ENCODE measurements around the gene PARD3.
"Not testable (repeated sequence)": the region's sequence is repeated elsewhere in the genome, so short reads cannot be mapped to it uniquely, and the experiment has no call there.

The PARD3 gene

DNA sequence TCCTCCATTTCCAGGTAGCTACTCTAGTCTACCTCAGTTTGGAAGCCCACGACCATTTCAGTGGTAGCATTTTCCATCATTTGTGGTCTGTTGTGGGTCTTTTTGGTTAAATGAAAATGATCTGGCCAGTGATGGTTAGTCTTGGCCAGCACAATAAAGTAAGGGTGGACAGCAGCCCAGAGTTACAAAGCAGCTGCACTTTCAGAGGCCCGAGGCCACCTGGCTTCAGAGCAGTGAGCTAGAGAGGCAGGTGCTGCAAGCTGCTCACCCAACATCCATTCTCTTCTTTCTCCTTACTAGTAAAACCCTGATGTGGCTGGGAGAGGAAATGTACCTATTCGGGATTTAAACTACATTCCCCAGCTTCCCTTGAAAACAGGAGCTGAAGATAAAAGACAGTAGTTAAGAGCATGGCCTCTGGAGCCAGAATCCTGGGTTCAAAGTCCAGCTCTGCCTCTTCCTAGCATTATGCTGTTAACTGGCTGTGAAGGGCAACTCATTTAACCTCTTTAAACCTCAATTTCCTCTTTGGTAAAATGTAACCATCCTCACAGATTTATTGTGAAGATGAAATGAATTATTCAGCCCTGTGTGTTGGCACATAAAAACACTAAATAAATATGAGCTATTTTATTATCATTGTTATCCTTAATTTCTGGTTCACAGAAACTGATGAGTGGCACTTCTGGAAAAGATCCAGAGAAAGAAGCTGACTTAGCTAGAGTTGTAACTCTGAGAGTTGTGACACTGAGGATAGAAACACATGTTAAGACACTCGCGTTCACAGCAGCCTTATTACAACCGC is 517.4 kb downstream of the PARD3 start:
- no peak for DNase-seq (ENCODE audit: low spot score)

DNA sequence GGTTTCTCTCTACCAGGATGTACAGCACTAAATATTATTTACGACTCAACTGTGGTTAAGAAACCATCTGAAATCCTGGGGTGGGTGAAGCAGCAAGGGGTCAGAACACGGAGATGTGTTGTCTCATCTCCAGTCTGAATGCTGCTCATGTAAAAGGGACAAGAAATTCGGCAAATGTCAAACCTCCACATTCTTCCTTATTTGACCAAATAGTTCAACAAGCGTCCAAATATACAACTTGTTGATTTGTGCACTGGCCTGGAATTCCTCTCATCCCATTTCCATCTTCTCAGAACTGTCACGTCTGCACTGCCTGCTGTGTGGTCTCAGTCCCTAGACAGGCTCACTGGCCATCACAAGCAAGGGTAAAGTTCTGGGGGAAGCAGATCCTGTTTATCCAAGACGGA is 520.0 kb downstream of the PARD3 start:
- no peak for DNase-seq (ENCODE audit: low spot score)

DNA sequence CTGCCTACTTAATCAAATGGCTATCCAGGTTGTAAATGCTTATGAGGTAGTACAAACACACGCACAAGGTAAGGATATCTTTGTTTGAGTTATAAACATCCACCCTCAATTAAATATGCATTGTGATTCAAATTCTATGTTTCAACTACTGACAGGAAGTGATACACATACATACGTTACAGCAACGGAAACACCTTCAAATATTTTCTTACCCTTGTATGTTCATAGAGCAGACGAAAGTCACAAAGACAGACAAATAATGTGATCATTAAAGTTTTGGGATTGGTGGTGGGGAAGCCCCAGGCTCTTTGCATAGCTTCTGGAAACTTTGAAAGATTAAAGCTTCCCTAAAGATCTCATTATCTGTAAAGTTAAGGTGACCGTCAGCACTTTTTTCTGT is 521.0 kb downstream of the PARD3 start:
- DNase-seq (ENCODE audit: low spot score): no peak

DNA sequence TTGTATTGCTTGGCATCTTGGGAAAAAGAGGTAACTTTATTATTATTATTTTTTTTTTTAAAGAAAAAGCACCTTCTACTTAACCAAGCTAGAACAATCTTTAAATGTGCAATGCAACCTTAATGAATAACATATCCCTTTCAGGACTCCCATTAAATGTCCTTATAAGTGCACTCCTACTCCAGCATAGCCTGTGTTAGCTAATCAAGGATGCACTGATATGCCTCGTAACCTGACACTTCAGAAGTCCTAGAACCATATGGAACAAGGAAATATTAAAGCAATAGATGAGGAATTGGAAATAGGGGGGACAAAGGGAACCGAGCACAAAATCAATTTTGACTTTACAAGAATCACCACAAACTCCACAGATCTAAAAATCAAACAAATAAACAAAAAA is 522.4 kb downstream of the PARD3 start:
- DNase-seq (ENCODE audit: low spot score): no peak

DNA sequence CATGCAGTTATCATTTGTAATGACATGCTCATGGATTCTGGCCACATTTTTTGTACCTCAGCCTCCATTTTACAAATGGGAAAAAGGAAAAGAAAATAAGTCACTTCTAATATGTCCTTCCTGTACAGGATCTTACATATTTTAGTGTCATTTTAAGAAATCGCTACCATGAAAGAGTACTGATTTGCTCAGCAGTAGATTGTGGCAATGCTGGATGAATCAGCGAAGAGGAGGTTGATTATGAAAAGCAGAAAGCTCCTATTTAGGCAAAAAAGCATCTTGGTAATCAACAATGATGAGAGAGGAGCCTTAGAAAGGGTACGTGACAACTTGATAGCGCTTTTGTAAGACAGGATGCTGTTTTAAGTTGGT is 522.9 kb downstream of the PARD3 start:
- DNase-seq (ENCODE audit: low spot score): no peak

DNA sequence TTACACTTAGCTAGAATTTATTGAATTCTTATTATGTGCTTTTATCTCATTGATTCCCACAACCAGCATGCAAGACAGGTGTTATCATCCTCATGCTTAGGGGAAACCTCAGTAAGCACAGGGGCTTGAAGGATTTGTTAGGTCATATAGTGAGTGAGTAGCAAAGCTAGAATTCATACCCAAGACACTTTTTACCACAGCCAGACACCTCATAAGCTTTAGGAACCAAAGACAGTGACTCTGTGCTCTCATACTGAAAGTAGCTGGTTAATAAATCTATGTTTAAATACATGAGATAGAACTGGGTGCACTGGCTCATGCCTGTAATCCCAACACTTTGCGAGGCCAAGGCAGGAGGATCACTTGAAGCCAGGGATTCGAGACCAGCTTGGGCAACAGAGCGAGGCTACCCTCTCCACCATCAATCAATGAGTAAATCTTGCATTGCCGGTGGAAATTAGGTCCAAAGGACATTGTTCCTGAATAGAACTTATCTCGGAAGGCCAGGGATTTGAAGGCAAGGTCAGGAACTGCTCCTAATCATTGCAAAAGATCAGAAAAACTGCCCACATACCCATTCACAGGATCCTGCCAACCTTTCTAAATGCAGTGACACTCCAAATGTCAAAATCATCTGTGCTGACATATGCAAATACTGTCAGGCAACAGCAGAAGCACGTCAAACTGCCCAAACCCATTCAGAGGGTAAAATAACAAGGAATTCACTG is 523.5 kb downstream of the PARD3 start:
- no peak for DNase-seq (ENCODE audit: low spot score)

DNA sequence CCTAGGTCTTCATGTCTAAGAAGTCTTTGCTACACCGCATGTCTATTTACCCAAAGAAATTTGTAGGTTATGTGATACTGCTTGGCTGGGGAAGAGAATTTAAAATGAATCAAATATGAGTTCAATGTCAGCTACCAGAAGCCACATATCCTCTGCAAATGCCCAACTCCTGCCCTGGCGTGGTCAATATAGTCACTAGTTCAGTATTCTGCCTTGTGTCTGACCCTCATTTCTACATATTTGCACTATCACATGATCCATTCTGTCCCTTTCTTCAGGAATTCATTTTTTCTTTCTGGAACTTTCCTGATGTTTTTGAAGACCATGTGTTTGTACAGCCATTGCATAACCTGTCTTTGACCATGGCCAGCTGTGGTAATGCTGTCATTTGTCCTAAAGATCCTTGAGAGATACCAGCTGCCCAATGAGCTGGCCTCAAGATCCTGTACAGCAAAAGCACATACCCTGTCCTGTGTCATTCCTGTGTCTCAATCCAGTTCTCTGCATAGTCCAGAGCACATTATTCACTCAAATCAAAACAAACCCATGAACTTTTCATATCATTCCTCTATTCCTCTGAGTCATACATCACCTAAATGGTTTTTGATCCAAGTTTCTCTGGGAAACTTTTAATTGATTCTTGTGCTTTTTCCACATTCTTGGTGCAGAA is 524.5 kb downstream of the PARD3 start:
- no peak for DNase-seq (ENCODE audit: low spot score)

DNA sequence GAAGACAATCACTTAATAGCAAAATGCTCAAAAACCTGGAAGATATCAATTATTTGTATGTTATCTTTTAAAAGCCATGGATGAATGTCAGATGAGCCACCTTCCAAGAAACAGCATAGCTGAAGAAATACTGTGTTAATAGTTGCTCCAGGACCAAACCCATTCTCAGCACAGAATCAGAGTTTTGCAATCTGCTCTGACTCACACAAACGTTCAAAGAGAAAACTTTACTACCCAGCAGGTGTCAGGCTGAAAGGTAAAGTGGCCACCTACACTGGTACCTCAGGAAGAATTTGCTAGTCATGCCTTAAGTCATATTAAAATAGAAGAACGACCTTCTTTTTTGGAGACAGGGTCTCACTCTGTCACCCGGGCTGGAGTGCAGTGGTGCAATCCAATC is 526.5 kb downstream of the PARD3 start:
- no peak for DNase-seq (ENCODE audit: low spot score)

DNA sequence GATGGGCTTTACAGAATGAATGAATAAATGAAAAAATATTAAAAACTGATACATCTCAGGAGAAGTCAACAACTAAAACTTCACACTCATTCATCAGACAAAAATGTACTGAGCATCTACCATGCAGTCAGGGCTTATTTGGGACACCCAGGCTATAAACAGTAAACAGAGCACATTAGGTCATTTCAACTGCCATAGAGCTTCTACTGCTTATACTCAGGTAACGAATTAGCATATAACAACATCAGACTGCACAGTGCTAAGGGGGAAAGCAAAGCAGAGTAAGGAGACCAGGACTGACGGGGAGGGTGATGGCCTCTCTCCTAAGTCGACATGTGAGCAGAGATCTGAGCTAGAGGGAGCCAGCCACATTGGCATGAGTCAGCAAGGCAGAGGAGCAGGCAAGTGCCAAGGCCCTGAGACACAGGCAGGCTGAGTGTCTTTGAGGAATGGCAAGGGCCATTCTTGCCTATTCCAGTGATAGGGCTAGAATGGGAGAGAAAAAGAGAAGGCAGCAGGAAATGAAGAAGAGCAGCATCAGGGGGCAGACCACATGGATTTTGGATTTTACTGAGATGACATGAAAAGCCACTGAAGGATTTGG is 528.9 kb downstream of the PARD3 start:
- DNase-seq (ENCODE audit: low spot score): no peak

DNA sequence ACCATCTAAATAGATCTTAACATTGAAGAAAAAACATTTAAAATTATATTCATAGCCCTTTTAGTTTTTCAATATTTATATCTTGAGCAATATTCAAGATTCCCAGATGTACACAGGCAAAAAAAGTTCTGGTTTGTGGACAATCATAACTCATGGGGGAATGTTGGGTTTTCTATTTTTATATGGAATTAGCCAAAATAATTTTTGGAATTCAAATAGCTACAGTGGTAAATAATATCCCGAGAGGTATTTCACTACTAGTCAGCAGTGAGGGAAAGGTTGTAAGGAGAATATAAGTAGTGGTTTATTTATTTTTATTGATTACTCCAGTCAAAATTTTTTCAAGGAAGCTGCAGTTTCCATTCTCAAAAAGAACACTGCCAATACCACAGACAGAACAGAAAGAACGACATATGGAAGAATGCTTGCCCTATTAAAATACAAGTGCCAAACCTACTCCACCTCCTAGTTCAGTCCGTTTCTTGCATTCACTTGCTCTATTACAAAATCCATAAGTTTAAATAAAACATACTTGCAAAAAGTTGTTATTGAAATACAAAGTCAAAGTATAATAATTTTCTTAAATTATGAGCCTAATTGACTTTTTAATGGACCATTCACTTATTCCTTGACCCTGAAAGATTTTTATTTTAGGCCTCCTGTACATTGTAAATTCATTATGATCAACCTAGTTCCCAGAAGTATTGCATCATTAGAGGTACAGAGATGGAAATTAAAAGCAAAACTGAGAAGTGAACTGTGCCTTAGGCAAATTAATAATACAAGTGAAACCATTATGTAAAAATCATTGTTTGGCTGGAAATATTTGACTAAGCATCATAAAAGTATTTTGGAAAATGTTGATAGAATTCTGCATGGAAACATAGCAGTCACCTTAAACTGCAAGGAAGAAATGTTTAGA is 533.2 kb downstream of the PARD3 start:
- DNase-seq (ENCODE audit: low spot score): no peak

DNA sequence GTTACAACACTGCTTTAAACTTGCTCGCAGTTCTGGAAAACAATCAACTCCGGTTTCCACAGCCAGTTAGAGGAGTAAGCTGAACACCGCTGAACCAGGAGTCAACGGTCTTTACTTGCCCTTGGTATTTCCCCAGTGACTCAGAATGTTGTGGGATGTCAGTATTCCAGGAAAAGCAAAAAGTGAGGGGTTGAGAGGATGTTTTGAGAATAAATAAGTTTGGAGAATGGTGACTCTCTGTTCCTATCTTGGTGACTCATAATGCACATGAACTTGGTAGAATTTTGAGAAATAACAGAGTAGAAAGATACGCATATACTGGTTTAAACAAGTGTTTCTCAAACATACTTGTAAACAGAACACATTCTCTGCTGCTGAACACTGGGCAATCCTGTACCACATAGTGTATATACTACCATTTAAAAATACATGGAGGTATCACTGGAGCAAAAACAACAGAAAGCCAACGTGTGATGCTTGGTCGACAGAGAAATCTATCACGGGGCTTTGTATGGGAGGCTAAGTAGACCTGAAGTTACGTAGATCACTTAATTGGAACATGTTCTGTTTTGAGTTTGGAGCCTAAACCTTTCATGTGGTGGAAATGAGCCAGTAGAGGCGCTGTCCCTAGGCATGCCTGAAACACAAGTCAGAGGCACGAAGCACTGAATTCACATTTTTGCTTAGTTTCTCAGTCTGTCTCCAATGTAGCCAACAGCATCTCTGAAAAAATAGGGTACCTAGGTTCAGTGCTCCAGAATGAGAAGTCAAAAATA is 534.3 kb downstream of the PARD3 start:
- no peak for DNase-seq (ENCODE audit: low spot score)

DNA sequence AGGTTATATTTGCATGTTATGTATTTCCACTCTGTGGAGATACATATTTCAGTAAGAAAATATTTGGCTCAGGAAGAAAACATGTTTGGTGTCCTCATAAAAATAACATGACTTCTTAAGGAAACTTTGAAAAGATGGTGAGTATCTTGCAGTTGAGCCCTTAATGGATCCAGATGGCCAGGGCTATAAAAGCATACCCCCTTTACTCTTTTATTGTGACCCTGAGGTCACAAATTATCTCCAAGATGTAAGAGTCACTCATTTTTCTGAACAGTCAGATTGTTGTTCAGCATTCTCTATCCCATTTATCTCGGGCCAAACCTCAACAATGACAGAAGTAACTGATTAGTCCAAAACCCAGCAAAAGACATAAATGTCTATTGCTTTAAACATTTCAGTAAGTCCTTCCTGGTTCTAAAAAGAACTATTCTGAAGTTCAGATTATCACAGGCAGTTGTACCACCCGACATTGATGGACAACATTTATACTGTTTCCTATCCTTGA is 539.4 kb downstream of the PARD3 start:
- DNase-seq (ENCODE audit: low spot score): no peak

DNA sequence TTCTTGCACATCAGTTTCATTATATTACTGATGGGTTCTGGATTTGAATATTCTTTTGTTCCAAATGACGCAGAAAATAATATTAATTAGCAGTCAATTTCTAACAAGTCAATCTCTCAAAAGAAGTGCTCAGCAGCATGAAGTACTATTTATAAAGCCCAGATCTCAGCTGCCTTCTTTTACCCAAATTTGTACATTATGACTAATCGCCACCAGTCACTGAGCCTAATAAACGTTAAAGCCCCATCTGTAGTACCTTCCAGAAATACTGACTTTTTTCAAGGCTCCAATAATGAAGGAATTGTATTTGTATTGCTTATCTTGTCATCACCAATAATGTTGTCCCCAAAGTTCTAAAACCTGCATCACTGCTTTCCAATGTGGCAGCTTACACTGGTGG is 540.2 kb downstream of the PARD3 start:
- no peak for DNase-seq (ENCODE audit: low spot score)

DNA sequence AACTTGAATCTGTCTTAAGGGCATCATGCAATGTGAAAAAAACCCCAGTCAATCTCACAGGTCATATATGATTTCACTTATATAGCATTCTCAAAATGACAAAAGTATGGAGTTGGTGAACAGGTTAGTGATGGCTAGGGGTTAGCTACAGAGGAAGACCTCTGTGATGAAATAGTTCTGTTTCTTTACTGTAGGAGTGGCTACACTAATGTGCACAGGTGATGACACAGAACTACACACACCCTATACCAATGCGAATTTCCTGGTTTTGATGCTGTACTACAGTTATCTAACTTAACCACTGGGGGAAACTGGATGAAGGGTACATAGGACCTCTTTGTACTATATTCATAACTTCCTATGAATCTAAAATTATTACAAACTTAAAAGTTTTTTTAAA is 541.8 kb downstream of the PARD3 start:
- DNase-seq (ENCODE audit: low spot score): no peak

DNA sequence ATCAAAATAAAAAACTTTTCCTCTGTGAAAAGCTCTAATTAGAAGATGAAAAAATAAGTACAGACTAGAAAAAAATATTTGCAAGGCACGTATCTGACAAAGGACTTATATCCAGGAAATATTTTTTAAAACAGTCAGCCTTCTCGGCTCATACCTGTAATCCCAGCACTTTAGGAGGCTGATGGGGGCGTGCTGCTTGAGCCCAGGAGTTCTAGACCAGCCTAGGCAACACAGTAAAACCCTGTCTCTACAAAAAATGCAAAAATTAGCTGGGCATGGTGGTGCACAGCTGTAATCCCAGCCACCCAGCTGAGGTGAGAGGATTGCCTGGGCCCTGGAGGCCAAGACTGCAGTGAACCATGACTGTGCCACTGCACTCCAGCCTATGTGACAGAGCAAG is 542.8 kb downstream of the PARD3 start:
- DNase-seq (ENCODE audit: low spot score): no peak

DNA sequence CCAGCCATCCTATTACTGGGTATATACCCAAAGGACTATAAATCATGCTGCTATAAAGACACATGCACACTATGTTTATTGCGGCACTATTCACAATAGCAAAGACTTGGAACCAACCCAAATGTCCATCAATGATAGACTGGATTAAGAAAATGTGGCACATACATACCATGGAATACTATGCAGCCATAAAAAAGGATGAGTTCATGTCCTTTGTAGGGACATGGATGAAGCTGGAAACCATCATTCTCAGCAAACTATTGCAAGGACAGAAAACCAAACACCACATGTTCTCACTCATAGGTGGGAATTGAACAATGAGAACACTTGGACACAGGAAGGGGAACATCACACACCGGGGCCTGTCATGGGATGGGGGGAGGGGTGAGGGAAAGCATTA is 546.7 kb downstream of the PARD3 start:
- DNase-seq (ENCODE audit: low spot score): not testable (repeated sequence)

DNA sequence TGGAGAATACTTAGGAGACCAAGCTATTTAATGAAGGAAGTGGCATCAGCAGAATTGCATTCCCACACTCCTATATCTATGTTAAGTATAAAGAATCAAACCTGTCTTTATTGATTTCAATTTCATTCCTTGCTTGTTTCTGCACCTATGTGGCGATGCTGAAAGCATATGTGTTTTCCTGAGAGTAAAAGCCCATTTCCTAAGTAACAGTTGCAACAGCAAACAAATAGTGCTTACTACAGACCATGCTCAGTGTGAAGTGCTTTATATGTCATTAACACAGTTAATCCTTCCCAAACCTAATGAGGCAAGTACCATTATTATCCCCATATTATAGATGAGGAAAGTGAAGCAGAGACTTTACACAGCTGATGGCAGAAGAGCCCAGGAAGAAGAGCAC is 552.1 kb downstream of the PARD3 start:
- no peak for DNase-seq (ENCODE audit: low spot score)

DNA sequence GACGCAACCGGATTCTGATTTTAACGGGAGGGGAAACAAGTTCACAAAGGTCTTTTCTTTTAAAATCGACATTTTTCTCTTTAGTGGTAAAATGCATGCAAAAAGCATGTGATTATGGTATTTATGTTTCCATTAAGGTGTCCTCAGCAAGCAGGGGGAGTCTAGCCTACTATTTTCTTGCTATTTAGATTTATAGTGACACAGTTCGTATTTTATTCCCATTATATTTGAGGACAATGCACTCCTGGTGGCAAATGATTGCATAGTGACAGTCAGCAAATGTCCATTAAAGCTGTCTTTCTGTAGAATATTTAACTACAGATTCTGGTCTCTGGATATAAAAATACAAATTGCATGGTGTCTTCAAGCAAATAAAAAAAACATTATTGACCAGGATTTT is 554.2 kb downstream of the PARD3 start:
- DNase-seq (ENCODE audit: low spot score): no peak

DNA sequence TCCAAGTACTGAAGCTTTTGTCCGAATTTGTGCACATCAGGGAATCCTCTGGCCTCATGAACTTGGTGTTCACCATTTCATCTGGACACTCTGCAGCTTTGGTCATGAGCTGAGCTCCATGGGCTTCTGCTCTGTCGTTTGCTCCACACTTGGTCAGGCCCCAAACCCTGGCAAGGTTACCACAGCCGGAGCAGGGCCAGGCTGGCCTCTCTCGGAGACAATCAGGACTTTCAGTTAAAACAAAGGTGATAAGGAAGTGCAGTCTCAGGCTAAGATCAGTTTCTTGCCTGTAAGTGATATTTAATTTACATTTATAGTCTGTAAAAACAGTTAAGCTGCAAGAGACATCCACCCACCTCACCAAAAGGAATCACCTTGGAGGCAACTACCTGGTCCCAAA is 558.9 kb downstream of the PARD3 start:
- DNase-seq (ENCODE audit: low spot score): no peak

DNA sequence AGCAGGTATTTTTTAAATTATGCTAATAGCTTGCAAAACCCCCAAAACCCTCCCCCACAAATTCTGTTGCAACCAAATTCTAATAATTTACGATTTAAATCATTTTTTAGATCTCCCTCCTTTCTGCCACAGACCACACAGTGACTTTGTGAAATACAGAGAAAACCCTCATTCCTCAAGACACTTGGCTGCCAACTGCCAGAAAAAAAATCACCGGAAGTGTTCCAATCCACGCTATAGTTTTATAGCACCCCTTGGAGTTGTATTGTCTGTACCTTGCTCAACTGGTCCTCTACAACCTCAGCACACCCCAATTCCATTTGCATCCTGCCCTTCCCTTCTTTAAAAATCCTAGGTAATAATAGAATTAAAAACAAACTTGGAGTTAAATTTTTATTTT is 560.1 kb downstream of the PARD3 start:
- DNase-seq (ENCODE audit: low spot score): no peak

DNA sequence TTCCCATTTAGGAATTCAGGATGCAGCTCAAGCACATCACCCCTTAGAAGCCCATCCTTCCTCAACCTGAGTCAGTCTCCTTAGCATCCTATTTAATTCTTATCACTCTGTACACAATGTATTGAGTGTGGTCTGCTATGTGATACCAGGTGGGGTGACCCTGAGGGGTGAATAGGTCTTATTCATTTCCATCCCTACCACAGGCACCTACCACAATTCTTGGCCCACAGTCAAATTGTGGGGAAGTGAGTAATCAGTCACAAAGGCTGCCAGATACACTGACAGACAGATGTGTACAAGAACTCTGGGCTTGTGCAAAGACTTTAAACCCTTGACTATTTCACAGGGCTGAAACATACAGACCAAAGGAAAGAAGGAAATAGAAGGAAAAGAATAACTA is 560.5 kb downstream of the PARD3 start:
- no peak for DNase-seq (ENCODE audit: low spot score)
